ENCODE results near the gene MGME1.
"Not testable (repeated sequence)": the region's sequence is repeated elsewhere in the genome, so short reads cannot be mapped to it uniquely, and the experiment has no call there.

The MGME1 gene

GRCh38 chr20:17995967-17996819, 27.4 kb downstream of the MGME1 start:
- DNase-seq = peak in 1 of 2 donors; percentile 57

- no peak for DNase-seq
These were observed 29.6 kb downstream of the MGME1 start for GRCh38 chr20:17998446-17998845.

GRCh38 chr20:17999566-17999965, 30.7 kb downstream of the MGME1 start:
- peak in 1 of 2 donors; percentile 6 for DNase-seq

DNA sequence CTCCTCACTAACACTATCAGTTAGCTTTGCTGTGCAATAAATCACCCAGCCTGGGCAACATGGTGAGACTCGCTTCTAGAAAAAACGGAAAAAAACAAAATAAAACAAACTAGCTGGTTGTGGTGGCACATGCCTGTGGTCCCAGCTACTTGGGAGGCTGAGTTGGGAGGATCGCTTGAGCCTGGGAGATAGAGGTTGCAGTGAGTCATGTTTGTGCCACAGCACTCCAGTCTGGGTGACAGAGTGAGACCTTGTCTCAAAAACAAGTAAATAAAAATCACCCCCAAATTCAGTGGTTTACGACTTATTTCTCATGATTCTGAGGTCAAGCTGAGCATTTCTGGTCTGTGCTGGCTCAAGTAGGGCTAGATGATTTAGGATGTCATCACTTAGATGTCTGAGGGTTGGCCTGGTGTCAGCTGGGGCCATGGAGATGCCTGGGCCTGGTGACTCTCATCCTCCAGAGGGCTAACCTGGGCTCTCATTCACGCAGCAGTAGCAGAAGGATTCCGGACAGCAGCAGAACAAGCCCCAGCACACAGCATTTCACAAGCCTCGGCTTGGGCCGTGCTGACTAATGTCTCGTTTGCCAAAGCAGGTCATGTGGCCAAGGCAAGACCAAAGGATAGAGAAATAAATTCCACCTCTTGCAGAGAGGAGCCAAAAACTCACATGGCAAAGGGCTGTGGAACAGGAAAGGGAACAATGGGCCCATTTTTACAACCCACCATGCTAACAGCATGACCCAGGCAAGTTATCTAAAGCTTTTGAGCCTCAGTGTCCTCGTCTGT, 32.5 kb downstream of the MGME1 start:
- DNase-seq = peak; percentile 24 to 33

DNA sequence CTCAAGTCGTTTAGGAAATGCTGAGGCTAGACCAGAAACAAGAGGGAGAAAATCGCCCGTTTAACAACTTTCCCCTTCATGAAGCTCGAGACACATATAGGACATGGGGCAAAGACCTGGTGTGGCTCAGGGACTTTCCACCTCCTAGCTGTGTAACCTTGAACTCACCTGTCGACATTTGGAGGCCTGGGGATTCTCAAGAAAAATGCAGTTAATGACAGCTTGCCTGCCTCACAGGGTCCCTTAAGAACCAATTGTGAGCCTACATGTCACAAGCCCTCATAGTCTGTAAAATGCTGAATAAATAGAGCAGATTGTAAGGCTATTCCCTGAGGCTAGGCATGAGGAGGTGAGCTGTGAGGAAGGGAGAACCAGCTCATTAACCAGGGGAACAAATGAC, 35.1 kb downstream of the MGME1 start:
- DNase-seq = no peak

- no peak for DNase-seq
These were observed 35.7 kb downstream of the MGME1 start for GRCh38 chr20:18004384-18005031.

- no peak for DNase-seq
These were observed 36.6 kb downstream of the MGME1 start for GRCh38 chr20:18005170-18005989.

GRCh38 chr20:18005990-18006364, 37.2 kb downstream of the MGME1 start:
- DNase-seq = no peak

DNA sequence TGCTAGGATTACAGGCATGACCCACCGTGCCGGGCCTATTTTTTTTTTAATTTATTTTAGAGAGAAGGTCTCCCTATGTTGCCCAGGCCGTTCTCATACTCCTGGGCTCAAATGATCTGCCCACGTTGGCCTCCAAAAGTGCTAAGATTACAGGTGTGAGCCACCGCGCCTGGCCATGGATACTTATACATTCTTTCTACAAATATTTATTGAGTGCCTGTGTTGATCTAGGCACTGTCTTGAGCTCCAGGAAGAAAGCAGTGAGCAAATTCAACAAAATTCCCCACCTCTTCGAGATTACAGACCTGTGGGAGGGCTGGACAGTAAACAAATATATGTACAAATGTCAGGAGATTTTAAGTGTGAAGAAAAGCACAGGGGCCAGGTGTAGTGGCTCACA, 37.9 kb downstream of the MGME1 start:
- no peak for DNase-seq

DNA sequence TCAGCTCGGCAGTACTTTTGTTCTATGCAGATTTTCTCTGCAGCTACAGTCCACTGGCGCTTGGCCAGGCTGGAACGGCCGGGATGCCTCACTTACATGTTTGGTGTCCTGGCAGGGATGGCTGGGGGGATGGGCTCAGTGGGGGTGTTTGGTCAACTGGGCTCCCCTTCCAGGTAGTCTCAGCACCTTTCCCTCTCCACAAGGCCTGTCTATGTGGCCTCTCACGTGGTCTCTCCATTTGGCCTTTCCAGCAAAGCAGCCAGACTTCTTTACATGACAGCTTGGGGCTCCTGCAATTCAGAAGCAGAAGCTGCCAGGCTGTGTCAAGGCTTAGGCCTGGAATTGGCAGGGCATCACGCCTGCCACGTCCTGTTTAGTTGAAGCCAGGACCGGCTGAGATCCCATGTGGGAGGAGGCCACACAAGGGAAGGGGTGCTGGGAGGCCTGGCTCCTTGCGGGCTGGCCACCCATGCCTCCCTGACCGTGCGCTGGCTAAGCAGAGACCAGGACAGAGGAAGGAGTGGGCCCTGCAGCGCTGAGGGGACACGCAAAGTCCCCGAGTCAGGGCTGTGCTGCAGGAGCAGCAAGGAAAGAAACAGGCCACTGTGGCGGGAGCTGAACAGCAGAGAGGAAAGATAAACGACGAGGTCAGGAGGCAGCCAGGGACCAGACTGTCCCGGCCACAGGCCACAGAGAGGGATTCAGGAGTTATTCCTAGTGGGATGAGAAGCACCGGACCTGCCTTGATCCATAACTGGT, 38.9 kb downstream of the MGME1 start:
- DNase-seq = no peak

- DNase-seq = no peak
These were observed 40.3 kb downstream of the MGME1 start for GRCh38 chr20:18009116-18009515.

GRCh38 chr20:18011482-18011881, 42.7 kb downstream of the MGME1 start:
- DNase-seq = no peak

DNA sequence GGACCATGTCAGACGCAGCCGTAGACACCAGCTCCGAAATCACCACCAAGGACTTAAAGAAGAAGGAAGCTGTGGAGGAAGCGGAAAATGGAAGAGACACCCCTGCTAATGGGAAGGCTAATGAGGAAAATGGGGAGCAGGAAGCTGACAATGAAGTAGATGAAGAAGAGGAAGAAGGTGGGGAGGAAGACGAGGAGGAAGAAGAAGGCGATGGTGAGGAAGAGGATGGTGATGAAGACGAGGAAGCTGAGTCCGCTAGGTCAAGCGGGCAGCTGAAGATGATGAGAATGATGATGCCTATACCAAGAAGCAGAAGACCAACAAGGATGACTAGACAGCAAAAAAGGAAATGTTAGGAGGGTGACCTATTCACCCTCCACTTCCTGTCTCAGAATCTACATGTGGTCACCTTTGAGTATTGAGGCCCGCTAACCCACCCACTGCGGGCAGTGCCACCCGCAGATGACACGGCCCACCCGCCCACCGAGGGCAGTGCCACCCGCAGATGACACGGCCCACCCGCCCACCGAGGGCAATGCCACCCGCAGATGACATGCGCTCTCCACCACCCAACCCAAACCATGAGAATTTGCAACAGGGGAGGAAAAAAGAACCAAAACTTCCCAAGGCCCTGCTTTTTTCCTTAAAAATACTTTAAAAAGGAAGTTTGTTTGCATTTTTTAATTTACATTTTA, 43.3 kb downstream of the MGME1 start:
- DNase-seq = no peak

DNA sequence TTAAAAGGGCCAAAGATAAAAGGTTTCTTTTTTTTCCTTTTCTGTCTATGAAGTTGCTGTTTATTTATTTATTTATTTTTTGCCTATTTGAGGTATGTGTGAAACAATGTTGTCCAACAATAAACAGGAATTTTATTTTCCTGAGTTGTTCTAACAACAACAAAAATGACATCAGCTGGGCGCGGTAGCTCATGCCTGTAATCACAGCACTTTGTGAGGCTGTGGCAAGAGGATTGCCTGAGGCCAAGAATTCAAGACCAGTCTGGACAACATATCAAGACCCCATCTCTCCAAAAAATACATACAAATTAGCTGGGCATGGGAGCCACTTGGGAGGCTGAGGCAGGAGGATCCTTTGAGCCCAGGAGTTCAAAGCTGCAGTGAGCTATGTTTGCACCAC, 44.1 kb downstream of the MGME1 start:
- DNase-seq = no peak

DNA sequence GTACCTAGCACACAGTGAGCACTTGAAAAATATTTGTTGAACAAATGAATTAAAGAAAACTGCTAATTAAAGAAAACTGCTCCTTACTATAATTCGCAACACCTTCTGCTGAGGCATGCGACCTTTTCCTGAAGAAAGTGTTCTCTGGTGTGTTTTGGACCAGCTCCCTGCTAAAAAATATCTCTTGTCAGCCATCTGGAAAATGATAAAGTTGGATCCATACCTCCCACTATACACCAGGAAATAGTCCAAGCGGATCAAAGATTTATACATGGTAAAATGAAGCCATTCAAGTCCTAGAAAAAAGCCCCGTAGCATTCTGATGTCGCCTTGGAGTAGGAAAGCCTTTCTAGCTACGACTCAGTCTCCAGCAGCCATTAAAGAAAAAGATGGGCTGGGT, 45.6 kb downstream of the MGME1 start:
- peak in 1 of 2 donors; percentile 10 for DNase-seq

DNA sequence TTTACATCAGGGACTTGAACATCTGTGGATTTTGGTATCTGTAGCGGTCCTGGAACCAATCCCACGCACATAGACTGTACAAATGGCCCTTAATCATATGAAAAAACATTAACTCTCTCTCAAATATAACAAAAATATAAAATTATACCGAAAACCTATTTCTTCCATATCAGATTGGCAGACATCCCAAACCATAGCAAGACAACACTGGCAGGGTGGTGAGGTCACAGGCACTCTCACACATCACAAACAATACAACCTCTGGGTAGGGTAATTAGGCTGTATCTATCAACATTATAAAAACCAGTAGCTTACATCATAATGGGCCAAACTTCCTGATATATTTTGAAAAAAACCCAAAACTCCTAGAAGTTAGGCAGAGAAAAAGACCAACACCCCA, 48.0 kb downstream of the MGME1 start:
- no peak for DNase-seq

- DNase-seq = no peak
These were observed 49.3 kb downstream of the MGME1 start for GRCh38 chr20:18018100-18018499.

GRCh38 chr20:18019068-18019467, 50.2 kb downstream of the MGME1 start:
- DNase-seq = no peak

- DNase-seq = no peak
These were observed 52.1 kb downstream of the MGME1 start for GRCh38 chr20:18020931-18021330.

DNA sequence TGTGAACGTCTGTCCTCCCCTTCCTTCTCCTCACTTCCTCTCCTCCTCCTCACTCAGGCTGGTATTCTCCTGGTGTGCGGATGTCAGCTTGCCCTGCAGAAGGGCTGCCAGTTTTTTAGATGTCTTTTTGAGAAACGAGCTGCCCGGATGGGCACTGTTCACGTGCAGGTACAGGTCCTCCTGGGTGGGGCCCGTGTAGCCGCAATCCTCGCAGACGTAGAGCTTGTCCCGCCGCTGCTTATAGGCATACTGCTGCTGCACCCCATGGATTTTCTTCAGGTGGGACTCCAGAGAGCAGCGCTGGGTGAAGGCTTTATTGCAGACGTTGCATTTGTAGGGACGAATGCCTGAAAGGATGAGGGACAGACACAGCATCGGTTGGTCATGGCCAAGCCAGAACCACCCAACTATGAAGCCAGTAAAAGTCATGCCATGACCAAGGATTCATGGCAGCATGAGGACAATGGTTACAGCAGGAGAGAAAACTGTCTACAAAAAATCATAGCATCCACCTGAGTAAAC, 55.8 kb downstream of the MGME1 start:
- no peak for DNase-seq

DNA sequence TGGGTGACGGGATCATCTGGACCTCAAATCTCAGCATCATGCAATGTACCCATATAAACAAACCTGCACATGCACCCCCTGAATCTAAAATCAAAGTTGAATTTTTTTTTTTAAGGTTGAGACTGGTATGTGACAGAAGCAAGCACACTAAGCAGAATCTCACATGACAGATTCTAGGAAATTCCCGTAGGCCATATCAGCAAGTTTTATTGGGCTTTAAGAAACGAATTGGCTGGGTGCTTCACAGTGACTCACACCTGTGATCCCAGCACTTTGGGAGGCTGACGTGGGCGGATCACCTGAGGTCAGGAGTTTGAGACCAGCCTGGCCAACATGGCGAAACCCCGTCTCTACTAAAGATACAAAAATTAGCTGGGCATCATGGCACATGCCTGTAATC, 58.2 kb downstream of the MGME1 start:
- DNase-seq = not testable (repeated sequence)

Measured in hippocampal formation (tissue), 2 donors.